NB4 (cell line): ENCODE measurements around the gene STKLD1.
A peak's percentile ranks its signal among the peaks of the same experiment; 100 is the strongest.
"Not testable (repeated sequence)": the region's sequence is repeated elsewhere in the genome, so short reads cannot be mapped to it uniquely, and the experiment has no call there.

ENCODE experiments used
- DNase-seq: peaks from one replicate; pipeline ENCODE4 v3.0.0; 2010; ENCODE audit warnings: low read depth
- H3K4me3 ChIP-seq: one replicate; pipeline ENCODE4 v1.5.1; 2011; ENCODE audit warnings: mild to moderate bottlenecking, low read depth, low read length, moderate library complexity
- CTCF ChIP-seq: IDR thresholded peaks from one replicate; pipeline ENCODE4 v1.5.1; 2012; ENCODE audit warnings: low read depth, low read length
- MAX ChIP-seq: IDR thresholded peaks from 2 replicates; pipeline ENCODE4 v1.6.1; 2011; ENCODE audit warnings: low read depth, low read length
- MYC ChIP-seq: IDR thresholded peaks from 2 replicates; pipeline ENCODE4 v1.6.1; 2011; ENCODE audit warnings: low read depth, low read length
- POLR2A ChIP-seq: IDR thresholded peaks from 2 replicates; pipeline ENCODE4 v1.6.1; 2011; ENCODE audit warnings: mild to moderate bottlenecking; ENCODE audit not compliant: insufficient read length; ENCODE audit errors: extremely low read depth

The STKLD1 gene

DNA sequence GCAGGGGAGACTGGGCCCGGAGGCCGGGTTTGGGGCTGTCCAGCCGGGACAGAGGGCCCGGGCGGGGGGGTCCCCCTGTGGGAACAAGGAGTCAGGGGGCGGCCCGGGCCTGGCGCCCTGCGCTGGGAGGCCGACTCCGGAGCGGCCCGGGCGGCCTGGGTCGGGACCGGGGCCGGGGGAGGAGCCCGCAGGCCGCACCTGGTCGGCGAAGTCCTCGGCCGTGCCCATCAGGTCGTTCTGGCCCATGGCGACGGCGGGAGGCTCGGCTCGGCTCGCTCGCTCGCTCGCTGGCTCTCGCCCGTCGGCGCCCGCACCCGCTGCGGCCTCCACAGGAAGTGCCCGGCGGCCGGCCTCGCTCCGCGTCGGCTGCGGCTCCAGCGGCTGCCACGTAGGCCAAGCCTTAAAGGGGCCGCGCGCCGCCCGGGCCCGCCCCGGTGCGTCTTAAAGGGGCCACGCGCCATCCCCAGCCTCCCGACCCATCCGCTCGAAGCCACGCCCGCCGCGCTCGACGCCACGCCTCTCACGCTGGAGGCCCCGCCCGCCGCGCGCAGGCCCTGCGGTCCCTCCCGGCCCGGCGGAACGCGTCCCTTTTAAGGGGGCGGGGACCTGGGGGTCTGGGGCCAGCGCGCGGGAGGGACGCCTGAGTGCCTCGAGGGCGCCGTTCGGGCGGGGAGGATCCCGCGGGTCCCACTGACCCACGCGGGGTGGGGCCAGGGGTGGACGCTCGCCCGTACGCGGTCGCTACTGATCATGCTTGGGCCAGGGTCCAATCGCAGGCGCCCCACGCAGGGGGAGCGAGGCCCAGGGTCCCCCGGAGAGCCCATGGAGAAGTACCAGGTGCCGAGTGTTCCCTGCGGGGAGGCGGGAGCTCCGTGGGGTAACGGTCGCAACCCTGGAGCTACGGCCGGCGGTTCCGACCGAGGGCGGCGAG lies at the start of gene STKLD1, which contains the start of gene SURF4:
Gene STKLD1 (plus strand): TSS at position 643 of the 931 bp plus-strand sequence. CDS start 108 bp downstream, at position 751.
Gene SURF4 (minus strand): TSS at position 337 of the 931 bp plus-strand sequence. CDS start 91 bp downstream, at position 246.
- TF ChIP-seq MAX (peak; percentile 68), MYC (0 out of 2 replicates have a peak, but pooled peaks have one; percentile 8), POLR2A (peak; percentile 69), CTCF (no peak)
- H3K4me3 ChIP-seq, result peak within 1 kb of the TSS; percentile 96

DNA sequence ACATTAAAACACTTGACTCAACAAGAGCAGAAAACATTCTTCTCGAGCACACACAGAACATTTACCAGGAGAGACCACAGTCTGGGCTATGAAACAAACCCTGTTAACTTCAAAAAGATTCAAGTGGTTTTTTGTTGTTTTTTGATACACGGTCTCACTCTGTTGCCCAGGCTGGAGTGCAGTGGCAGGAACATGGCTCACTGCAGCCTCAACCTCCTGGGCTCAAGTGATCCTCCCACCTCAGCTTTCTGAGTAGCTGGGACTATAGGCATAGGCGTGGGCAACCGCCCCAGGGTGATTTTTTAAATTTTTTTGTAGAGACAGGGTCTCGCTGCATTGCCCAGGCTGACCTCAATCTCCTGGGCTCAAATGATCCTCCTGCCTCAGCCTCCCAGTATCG lies 49.1 kb upstream of the STKLD1 start:
- DNase-seq, H3K4me3 ChIP-seq: not testable (repeated sequence)

More for the DNA sequence above, at the start of gene STKLD1, which contains the start of gene SURF4:
- peak; percentile 97 for DNase-seq

DNA sequence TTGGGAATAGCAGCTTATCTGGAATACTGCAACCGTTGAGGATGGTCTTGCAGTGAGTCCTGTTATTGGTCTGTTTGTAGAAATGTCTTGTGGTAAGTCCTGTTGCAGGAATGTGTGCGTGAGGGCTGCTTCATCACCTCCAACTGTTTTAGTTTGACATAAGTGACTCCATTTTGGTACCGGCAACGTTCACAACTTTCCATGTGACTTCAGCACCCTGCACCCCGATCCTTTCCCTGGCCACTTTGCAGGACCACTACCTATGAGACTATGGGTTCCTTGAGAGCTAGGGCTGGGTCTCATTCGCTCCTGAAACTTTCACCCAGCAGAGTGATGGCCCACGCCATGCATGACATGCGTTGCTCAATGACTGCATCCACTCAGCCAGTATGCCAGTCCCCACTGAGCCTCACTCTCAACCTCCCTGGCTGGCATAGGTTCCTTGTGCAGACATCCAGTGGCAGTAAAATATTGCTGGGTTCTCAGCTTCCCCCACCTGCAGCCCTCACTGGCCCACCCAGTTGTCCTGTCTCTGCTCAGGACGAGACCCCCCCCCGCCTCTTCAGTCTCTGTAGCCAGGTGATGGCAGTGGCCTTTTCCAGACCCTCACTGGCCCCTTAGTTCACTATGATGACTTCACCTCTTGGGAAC lies 48.2 kb upstream of the STKLD1 start:
- H3K4me3 ChIP-seq, result no peak overlapping the region
- TF ChIP-seq MAX (no peak), MYC (no peak), POLR2A (no peak), CTCF (no peak)
- DNase-seq, result no peak

DNA sequence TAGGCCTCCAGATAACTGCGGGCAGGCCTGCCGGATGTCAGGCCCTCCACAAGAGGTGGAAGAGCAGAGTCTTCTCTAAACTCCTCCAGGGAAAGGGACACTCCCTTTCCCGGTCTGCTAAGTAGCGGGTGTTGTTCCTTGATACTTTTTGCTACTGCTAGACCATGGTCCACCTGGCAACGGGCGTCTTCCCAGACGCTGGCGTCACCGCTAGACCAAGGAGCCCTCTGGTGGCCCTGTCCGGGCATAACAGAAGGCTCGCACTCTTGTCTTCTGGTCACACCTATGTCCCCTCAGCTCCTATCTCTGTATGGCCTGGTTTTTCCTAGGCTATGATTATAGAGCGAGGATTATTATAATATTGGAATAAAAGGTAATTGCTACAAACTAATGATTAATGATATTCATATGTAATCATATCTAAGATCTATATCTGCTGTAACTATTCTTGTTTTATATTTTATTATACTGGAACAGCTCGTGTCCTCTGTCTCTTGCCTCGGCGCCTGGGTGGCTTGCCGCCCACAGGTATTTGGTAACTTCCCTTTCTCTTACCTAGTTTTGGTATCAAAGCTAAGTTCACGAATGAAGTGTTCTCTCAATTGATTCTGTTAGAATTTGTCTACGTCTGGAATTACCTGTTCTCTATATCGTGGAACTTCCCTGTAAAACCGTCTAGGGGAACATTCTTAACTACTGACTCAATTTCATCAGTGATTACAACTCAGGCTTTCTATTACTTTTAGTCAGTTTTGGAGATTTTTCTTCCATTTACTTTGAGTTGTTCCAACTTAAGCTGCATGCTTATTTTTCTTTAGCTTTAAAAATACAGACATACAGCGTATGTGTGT lies 46.6 kb upstream of the STKLD1 start:
- peak; percentile 29 for DNase-seq
- peak; percentile 32 for TF ChIP-seq CTCF
- not testable (repeated sequence) for H3K4me3 ChIP-seq

GRCh38 chr9:133331221-133331620 lies 44.9 kb upstream of the STKLD1 start:
- no peak for DNase-seq
- TF ChIP-seq CTCF, result no peak
- TF ChIP-seq MYC, result no peak
- no peak for TF ChIP-seq MAX
- TF ChIP-seq POLR2A, result no peak
- no peak overlapping the region for H3K4me3 ChIP-seq
